H1 (cell line): ENCODE measurements around the gene OR2AG2. TPM values are rescaled to one million over a fixed set of nuclear protein-coding genes. Genes with fewer than 3 reads are reported as not detected.

Experiments used
- CTCF ChIP-seq, 3 experiments: IDR thresholded peaks; 1 replicate in 2 of 3; 2 replicates in 1 of 3; pipeline versions ENCODE4 v1.5.1 to v1.6.1; 2011; ENCODE audit warnings: low read length in 3 of 3, mild to moderate bottlenecking in 3 of 3, inconsistent platforms in 2 of 3, low read depth in 1 of 3, moderate library complexity in 1 of 3; ENCODE audit not compliant: insufficient read depth in 1 of 3; ENCODE audit errors: control extremely low read depth in 1 of 3
- E2F6 ChIP-seq: IDR thresholded peaks from 2 replicates; pipeline ENCODE4 v1.6.1; 2012; ENCODE audit warnings: inconsistent platforms
- GABPA ChIP-seq: IDR thresholded peaks from 2 replicates; pipeline ENCODE4 v1.6.1; 2011; ENCODE audit warnings: mild to moderate bottlenecking, low read length, moderate library complexity, borderline replicate concordance; ENCODE audit not compliant: insufficient read depth
- MAX ChIP-seq: IDR thresholded peaks from 2 replicates; pipeline ENCODE4 v1.6.1; 2012; ENCODE audit warnings: inconsistent platforms
- TCF12 ChIP-seq: IDR thresholded peaks from 2 replicates; pipeline ENCODE4 v1.6.1; 2011; ENCODE audit warnings: low read depth, mild to moderate bottlenecking, low read length
- polyA plus RNA-seq, 7 experiments: library from polyadenylated mRNA; depleted of rRNA in 3 of 7; stranded (reverse) in 5 of 7; unstranded in 2 of 7; fragments of >200 nt in 5 of 7; fragments of 200-250 nt in 2 of 7; gene quantifications; 1 replicate in 5 of 7; 2 replicates in 1 of 7; 4 replicates in 1 of 7; pipeline versions ENCODE4 v1.2.1 to v1.2.3, GENCODE V29; 2011 to 2013; ENCODE audit warnings: missing spikeins in 2 of 7, mixed read lengths in 2 of 7
- total RNA-seq: library from RNA; stranded (reverse); fragmentation: NEBNext Ultra II Directional; extraction: Animal tissue kit (Norgen Biotek cat#: 25700); gene quantifications from 2 replicates; pipeline ENCODE4 v1.2.1, GENCODE V29; 2021

Gene OR2AG2
- total and polyA plus RNA-seq, 2 of the 8 experiments (the other 6 are each of a cell fraction or from before 2014, with no cell fraction given), result 0.22 to 0.74 TPM

- no peak for TF ChIP-seq CTCF (IDR thresholded peaks at IDR 0.05; ENCODE audit: control extremely low read depth in 1 of 3, insufficient read depth in 1 of 3, low read depth in 1 of 3, low read length in 3 of 3)
- no peak for TF ChIP-seq TCF12
- TF ChIP-seq MAX, result no peak
- no peak for TF ChIP-seq E2F6
- no peak for TF ChIP-seq GABPA
These were observed 18.8 kb upstream of the OR2AG2 start (continued) for GRCh38 chr11:6790546-6790945.
